ENCODE measurements around the gene KRT82.
A peak's percentile ranks its signal among the peaks of the same experiment; 100 is the strongest.

The KRT82 gene

GRCh38 chr12:52380271-52380694, 25.9 kb downstream of the KRT82 start:
- no peak for DNase-seq

GRCh38 chr12:52379536-52379935, 26.6 kb downstream of the KRT82 start:
- no peak for DNase-seq

- no peak for DNase-seq
Observed at GRCh38 chr12:52378091-52378490, 28.0 kb downstream of the KRT82 start.

- DNase-seq, result no peak
Observed at GRCh38 chr12:52377266-52377665, 28.9 kb downstream of the KRT82 start.

- DNase-seq, result peak; percentile 28 to 80
Observed at GRCh38 chr12:52372216-52373154, 33.6 kb downstream of the KRT82 start.

- DNase-seq, result no peak
Observed at GRCh38 chr12:52371716-52372115, 34.4 kb downstream of the KRT82 start.

GRCh38 chr12:52370926-52371608, 35.1 kb downstream of the KRT82 start:
- no peak for DNase-seq

- DNase-seq, result no peak
Observed at GRCh38 chr12:52369809-52370208, 36.3 kb downstream of the KRT82 start.

GRCh38 chr12:52369211-52369610, 36.9 kb downstream of the KRT82 start:
- no peak for DNase-seq

GRCh38 chr12:52368508-52368907, 37.6 kb downstream of the KRT82 start:
- no peak for DNase-seq

- no peak for DNase-seq
Observed at GRCh38 chr12:52367876-52368275, 38.3 kb downstream of the KRT82 start.

- no peak for DNase-seq
Observed at GRCh38 chr12:52366738-52367485, 39.2 kb downstream of the KRT82 start, which contains the start of gene KRT85. Gene KRT85, minus strand, starts transcription at chr12:52367481. Its CDS starts 76 bp downstream, at chr12:52367405.

- DNase-seq, result no peak
Observed at GRCh38 chr12:52364901-52365489, 41.1 kb downstream of the KRT82 start.

GRCh38 chr12:52364061-52364460, 42.1 kb downstream of the KRT82 start:
- DNase-seq, result no peak

GRCh38 chr12:52363111-52363679, 42.9 kb downstream of the KRT82 start:
- DNase-seq, result no peak

- DNase-seq, result peak in 1 of 2 experiments; percentile 8
Observed at GRCh38 chr12:52362118-52362726, 43.9 kb downstream of the KRT82 start.

- no peak for DNase-seq
Observed at GRCh38 chr12:52361553-52361952, 44.6 kb downstream of the KRT82 start.

GRCh38 chr12:52360663-52361271, 45.4 kb downstream of the KRT82 start:
- no peak for DNase-seq

- no peak for DNase-seq
Observed at GRCh38 chr12:52360106-52360662, 46.0 kb downstream of the KRT82 start.

GRCh38 chr12:52359621-52360061, 46.5 kb downstream of the KRT82 start:
- DNase-seq, result no peak
